NT2/D1 (cell line): Measurements from ENCODE around the gene SET.
"Not testable (repeated sequence)": the region's sequence is repeated elsewhere in the genome, so short reads cannot be mapped to it uniquely, and the experiment has no call there.

ENCODE experiments used
- YY1 ChIP-seq: IDR thresholded peaks from 2 replicates; pipeline ENCODE4 v1.6.1; 2011; ENCODE audit not compliant: insufficient read length, insufficient read depth
- ZNF274 ChIP-seq: IDR thresholded peaks from 2 replicates; pipeline ENCODE4 v1.6.1; 2011; ENCODE audit warnings: mild to moderate bottlenecking, low read depth, low read length

DNA sequence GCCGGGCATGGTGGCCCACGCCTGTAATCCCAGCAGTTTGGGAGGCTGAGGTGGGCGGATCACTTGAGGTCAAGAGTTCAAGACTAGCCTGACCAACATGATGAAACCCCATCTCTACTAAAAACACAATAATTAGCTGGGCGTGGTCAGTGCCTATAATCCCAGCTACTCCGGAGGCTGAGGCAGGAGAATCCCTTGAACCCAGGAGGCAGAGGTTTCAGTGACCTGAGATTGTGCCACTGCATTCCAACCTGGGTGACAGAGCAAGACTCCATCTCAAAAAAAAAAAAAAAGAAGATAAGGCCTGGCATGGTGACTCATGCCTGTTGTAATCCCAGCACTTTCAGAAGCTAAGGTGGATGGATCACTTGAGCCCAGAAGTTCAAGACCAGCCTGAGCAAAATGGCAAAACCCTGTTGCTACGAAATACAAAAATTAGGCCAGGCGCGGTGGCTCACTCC lies 22.5 kb upstream of the SET start:
- TF ChIP-seq YY1, ZNF274: not testable (repeated sequence)
